ENCODE data around the gene NBEA. TPM values are rescaled to one million over a fixed set of nuclear protein-coding genes. Genes with fewer than 3 reads are reported as not detected.
A peak's percentile ranks its signal among the peaks of the same experiment; 100 is the strongest.

Gene NBEA
- total and polyA plus RNA-seq, 2 experiments from 2014 or later = 9.1 to 29.1 TPM

DNA sequence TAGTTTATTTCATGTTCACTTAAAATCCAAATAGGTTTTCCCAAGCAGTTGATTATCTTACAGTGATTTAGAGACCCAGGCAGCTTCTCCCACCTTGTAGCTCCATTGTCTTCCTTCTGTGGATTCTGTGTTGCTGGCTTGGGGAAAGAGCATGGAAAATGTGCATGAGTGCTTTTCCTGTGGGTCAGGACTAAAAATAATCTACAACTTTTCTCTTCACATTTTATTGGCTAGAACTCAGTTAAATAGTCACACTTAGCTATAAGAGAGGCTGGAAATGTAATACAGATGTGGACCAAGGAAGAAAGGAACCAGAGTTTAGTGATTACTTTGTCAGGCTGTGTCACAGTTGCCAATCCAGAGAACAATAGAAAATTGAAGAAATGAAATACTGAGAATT, 198.8 kb downstream of the NBEA start:
- H3K27me3 Mint-ChIP-seq (ENCODE audit: insufficient read depth, low read depth, poor library complexity) = no peaks in the 10 kb centered on the region
- H3K4me1 ChIP-seq (ENCODE audit: insufficient read depth) = no peaks in the 10 kb centered on the region
- no peak for ATAC-seq
- no peak for DNase-seq (ENCODE audit: low spot score)
- no peaks in the 10 kb centered on the region for H3K4me1 Mint-ChIP-seq
- no peak overlapping the region for H3K27ac ChIP-seq (ENCODE audit: low read depth)
- H3K4me2 ChIP-seq = no peak overlapping the region
- no peaks in the 10 kb centered on the region for H3K27me3 ChIP-seq (ENCODE audit: insufficient read depth)
- no peaks in the 10 kb centered on the region for H3F3A ChIP-seq (replicated peaks; ENCODE audit: low read depth)
- no peak for TF ChIP-seq JUNB (IDR thresholded peaks at IDR 0.05; ENCODE audit: unreplicated experiment)
- no peak for TF ChIP-seq ZNF114 (CRISPR knock-in tag; IDR thresholded peaks at IDR 0.05)
- no peak for TF ChIP-seq REST (IDR thresholded peaks at IDR 0.05; ENCODE audit: unreplicated experiment)
- TF ChIP-seq, protein P1, sequence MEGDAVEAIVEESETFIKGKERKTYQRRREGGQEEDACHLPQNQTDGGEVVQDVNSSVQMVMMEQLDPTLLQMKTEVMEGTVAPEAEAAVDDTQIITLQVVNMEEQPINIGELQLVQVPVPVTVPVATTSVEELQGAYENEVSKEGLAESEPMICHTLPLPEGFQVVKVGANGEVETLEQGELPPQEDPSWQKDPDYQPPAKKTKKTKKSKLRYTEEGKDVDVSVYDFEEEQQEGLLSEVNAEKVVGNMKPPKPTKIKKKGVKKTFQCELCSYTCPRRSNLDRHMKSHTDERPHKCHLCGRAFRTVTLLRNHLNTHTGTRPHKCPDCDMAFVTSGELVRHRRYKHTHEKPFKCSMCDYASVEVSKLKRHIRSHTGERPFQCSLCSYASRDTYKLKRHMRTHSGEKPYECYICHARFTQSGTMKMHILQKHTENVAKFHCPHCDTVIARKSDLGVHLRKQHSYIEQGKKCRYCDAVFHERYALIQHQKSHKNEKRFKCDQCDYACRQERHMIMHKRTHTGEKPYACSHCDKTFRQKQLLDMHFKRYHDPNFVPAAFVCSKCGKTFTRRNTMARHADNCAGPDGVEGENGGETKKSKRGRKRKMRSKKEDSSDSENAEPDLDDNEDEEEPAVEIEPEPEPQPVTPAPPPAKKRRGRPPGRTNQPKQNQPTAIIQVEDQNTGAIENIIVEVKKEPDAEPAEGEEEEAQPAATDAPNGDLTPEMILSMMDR (conservative IDR thresholded peaks at IDR 0.05; ENCODE audit: low read depth in 2 of 2) = no peak
- no peak for TF ChIP-seq EZH2 (IDR thresholded peaks at IDR 0.05; ENCODE audit: low read depth, unreplicated experiment)
- no peak for TF ChIP-seq ZNF331 (CRISPR knock-in tag; IDR thresholded peaks at IDR 0.05; ENCODE audit: low read depth)
- TF ChIP-seq STAT1 (IDR thresholded peaks at IDR 0.05; ENCODE audit: unreplicated experiment) = no peak
- TF ChIP-seq NANOG (IDR thresholded peaks at IDR 0.05; ENCODE audit: borderline replicate concordance) = no peak
- TF ChIP-seq ZNF462 (CRISPR knock-in tag; IDR thresholded peaks at IDR 0.05) = no peak
- TF ChIP-seq EZH2phosphoT487 (IDR thresholded peaks at IDR 0.05; ENCODE audit: unreplicated experiment) = no peak
- no peak for TF ChIP-seq POLR2AphosphoS5 (IDR thresholded peaks at IDR 0.05; ENCODE audit: low read depth)
- no peak for TF ChIP-seq CREB1 (CRISPR knock-in tag; IDR thresholded peaks at IDR 0.05; ENCODE audit: low read depth)
- no peak for TF ChIP-seq ETS1 (IDR thresholded peaks at IDR 0.05)
- no peaks in the 10 kb centered on the region for H3K9me3 Mint-ChIP-seq
- H3K36me3 ChIP-seq (ENCODE audit: insufficient read depth) = no peaks in the 10 kb centered on the region
- no peak overlapping the region for H3K4me3 Mint-ChIP-seq
- no peaks in the 10 kb centered on the region for H4K20me1 ChIP-seq (replicated peaks; ENCODE audit: insufficient read depth)
- no peaks in the 10 kb centered on the region for H3K9me2 ChIP-seq (ENCODE audit: insufficient read depth)
- peak overlapping the region; percentile 50; the same call in 1 of the 2 replicates for H3K27ac Mint-ChIP-seq
- no peak overlapping the region for H3K4me3 ChIP-seq
- no peaks in the 10 kb centered on the region for H3K79me2 ChIP-seq (replicated peaks; ENCODE audit: insufficient read depth)
- peaks cover 20% of the 10 kb centered on the region for H3K36me3 Mint-ChIP-seq (ENCODE audit: low read depth)
- H2AFZ ChIP-seq = no peak overlapping the region

Data from GM23338 (cell line).